GM12891 (cell line): ENCODE data around the gene LBX2.

Experiments
- POLR2A ChIP-seq: IDR thresholded peaks from 2 replicates; pipeline ENCODE4 v1.6.1; 2011; ENCODE audit warnings: low read depth, low read length, control low read depth
- POLR2AphosphoS5 ChIP-seq: IDR thresholded peaks from 2 replicates; pipeline ENCODE4 v1.6.1; 2011; ENCODE audit warnings: low read depth, low read length, control low read depth
- POU2F2 ChIP-seq: IDR thresholded peaks from 2 replicates; pipeline ENCODE4 v1.6.1; 2011; ENCODE audit warnings: low read depth, mild to moderate bottlenecking, control low read depth, low read length, moderate library complexity
- SPI1 ChIP-seq: IDR thresholded peaks from 2 replicates; pipeline ENCODE4 v1.6.1; 2011; ENCODE audit warnings: low read depth, low read length, control low read depth

- no peak for TF ChIP-seq POLR2A
- TF ChIP-seq POLR2AphosphoS5, result no peak
- TF ChIP-seq SPI1, result no peak
- no peak for TF ChIP-seq POU2F2
These were observed 35.0 kb upstream of the LBX2 start for GRCh38 chr2:74534411-74534810.
